ENCODE measurements around the gene PNO1.
A peak's percentile ranks its signal among the peaks of the same experiment; 100 is the strongest.

PNO1 gene

DNA sequence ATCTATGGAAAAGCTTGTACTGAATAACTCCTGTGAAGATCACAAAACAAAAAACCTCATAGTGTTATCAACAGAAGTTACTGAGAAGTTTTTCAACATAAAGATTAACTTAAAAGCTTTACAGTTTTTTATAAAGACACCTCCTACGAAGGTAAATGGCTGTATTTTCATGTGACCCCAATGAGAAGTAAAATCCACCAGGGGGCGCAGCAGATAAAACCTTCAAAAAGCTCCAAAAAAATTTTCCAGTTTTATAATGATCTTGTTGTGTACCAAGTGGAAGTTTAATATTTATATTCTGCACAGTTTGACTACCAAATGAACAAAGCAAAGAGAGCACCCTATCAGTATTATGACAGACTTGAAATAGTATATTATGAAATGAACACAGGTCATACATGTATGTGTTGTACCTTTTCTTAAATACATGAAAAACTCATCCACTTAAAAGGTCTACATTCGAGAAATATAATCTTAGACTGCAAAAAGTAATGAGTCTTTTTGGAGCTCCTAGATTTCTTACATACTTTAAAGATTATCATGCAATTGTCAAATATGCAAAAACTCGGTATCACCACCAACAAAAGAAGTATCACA lies 38.5 kb downstream of the PNO1 start:
- Histone ChIP-seq H3K36me3 (ENCODE audit: control insufficient read depth in 1 of 2, insufficient read depth in 2 of 2, low read length in 2 of 2) (no peaks in the 10 kb centered on the region), H4K8ac (ENCODE audit: low read depth, low read length) (no peak overlapping the region), H3K79me2 (ENCODE audit: control insufficient read depth, insufficient read depth, low read length, poor library complexity) (no peaks in the 10 kb centered on the region), H4K12ac (ENCODE audit: low read depth, low read length) (no peak overlapping the region), H2AFZ (ENCODE audit: insufficient read depth, low read length, poor library complexity) (no peak overlapping the region), H3K9ac (ENCODE audit: low read length) (no peak overlapping the region), H3K9me3 (ENCODE audit: insufficient read depth, low read depth, low read length) (no peaks in the 10 kb centered on the region), H4K91ac (ENCODE audit: low read depth, low read length) (no peak overlapping the region), H3K27ac (ENCODE audit: low read depth, low read length) (no peak overlapping the region), H3K79me1 (ENCODE audit: low read length) (no peaks in the 10 kb centered on the region), H3K18ac (ENCODE audit: low read length) (no peak overlapping the region), H3K4me2 (ENCODE audit: low read length) (no peak overlapping the region), H2BK12ac (ENCODE audit: low read length) (no peak overlapping the region), H3K27me3 (ENCODE audit: insufficient read depth, low read length) (no peaks in the 10 kb centered on the region), H3K4ac (ENCODE audit: low read depth, low read length) (no peak overlapping the region), H3K4me1 (ENCODE audit: control insufficient read depth in 1 of 2, insufficient read depth in 2 of 2, low read length in 2 of 2) (no peaks in the 10 kb centered on the region), H3K23ac (ENCODE audit: low read length) (no peak overlapping the region), H2BK5ac (ENCODE audit: low read depth, low read length, poor library complexity) (no peak overlapping the region), H3K4me3 (ENCODE audit: low read depth, low read length) (no peak overlapping the region), H3K14ac (ENCODE audit: low read length) (no peak overlapping the region), H2AK5ac (ENCODE audit: low read length) (no peak overlapping the region), H2BK120ac (ENCODE audit: insufficient read depth, low read length, poor library complexity) (no peak overlapping the region)
- no CpG with 5 or more reads among the region's 4 CpGs for WGBS (ENCODE audit: extremely low coverage, insufficient coverage, insufficient read length)
- peak; percentile 13 to 83 for DNase-seq

DNA sequence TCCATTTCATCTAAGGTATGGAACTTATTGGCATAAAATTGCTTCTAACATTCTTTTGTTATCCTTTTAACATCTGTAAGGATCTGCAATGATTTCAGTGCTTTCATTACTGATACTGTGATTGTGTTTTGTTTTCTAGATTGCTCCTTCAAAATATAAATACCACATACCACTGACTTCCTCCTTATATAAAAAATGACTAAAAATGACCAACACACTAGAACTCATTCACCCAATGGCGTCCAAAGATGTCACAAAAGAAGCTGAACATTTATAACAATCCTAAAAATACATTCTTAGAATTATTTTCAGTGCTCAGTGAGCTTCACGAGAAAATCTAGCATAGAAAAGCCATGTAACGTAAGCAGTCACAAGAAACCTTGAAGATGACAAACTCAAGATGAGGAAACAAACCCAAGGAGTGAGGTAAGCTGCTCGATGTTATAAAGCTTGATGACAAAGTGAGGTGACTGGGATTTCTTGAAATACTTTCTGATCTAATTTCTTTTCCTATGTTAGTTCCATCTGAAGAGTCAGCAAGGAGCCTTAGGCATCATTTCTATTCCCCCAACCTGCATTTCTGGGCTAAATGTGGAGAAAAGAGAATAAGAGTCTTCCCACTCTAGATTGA lies 42.6 kb downstream of the PNO1 start:
- Histone ChIP-seq H3K9ac (ENCODE audit: low read length) (no peak overlapping the region), H3K4me2 (ENCODE audit: low read length) (no peak overlapping the region), H2BK120ac (ENCODE audit: insufficient read depth, low read length, poor library complexity) (no peak overlapping the region), H3K18ac (ENCODE audit: low read length) (no peak overlapping the region), H3K23ac (ENCODE audit: low read length) (no peak overlapping the region), H3K4me1 (ENCODE audit: control insufficient read depth in 1 of 2, insufficient read depth in 2 of 2, low read length in 2 of 2) (no peaks in the 10 kb centered on the region), H2AFZ (ENCODE audit: insufficient read depth, low read length, poor library complexity) (no peak overlapping the region), H3K4ac (ENCODE audit: low read depth, low read length) (no peak overlapping the region), H3K9me3 (ENCODE audit: insufficient read depth, low read depth, low read length) (no peaks in the 10 kb centered on the region), H3K79me1 (ENCODE audit: low read length) (no peaks in the 10 kb centered on the region), H4K8ac (ENCODE audit: low read depth, low read length) (no peak overlapping the region), H4K91ac (ENCODE audit: low read depth, low read length) (no peak overlapping the region), H3K27me3 (ENCODE audit: insufficient read depth, low read length) (no peaks in the 10 kb centered on the region), H3K14ac (ENCODE audit: low read length) (no peak overlapping the region), H2BK12ac (ENCODE audit: low read length) (no peak overlapping the region), H3K36me3 (ENCODE audit: control insufficient read depth in 1 of 2, insufficient read depth in 2 of 2, low read length in 2 of 2) (no peaks in the 10 kb centered on the region), H2BK5ac (ENCODE audit: low read depth, low read length, poor library complexity) (no peak overlapping the region), H2AK5ac (ENCODE audit: low read length) (no peak overlapping the region), H3K79me2 (ENCODE audit: control insufficient read depth, insufficient read depth, low read length, poor library complexity) (no peaks in the 10 kb centered on the region), H3K27ac (ENCODE audit: low read depth, low read length) (no peak overlapping the region), H3K4me3 (ENCODE audit: low read depth, low read length) (no peak overlapping the region), H4K12ac (ENCODE audit: low read depth, low read length) (no peak overlapping the region)
- WGBS (ENCODE audit: extremely low coverage, insufficient coverage, insufficient read length): no CpG with 5 or more reads among the region's 4 CpGs
- DNase-seq: peak in 1 of 2 donors; percentile 44

DNA sequence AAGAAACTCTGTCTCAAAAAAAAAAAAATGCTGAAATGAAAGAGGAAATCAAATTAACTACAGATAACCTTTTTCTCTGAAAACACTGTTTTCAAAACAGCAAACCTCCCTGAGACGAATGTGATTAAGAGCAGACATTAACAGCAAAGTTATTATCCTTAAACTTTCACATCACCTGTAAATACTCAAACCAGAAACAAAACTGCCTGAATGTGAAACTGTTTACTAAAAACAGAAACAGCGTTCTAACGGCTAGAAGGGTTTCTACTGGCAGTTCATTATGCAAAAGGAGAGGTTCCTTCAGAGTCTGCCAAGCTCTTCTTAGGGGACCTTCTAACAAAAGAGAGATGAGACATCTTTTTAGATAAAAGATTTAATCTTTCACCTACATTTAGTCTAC lies 45.9 kb downstream of the PNO1 start:
- Histone ChIP-seq H3K9me3 (ENCODE audit: insufficient read depth, low read depth, low read length) (no peaks in the 10 kb centered on the region), H4K12ac (ENCODE audit: low read depth, low read length) (no peak overlapping the region), H2BK120ac (ENCODE audit: insufficient read depth, low read length, poor library complexity) (no peak overlapping the region), H3K4me2 (ENCODE audit: low read length) (no peak overlapping the region), H2AK5ac (ENCODE audit: low read length) (no peak overlapping the region), H3K36me3 (ENCODE audit: control insufficient read depth in 1 of 2, insufficient read depth in 2 of 2, low read length in 2 of 2) (no peaks in the 10 kb centered on the region), H2BK5ac (ENCODE audit: low read depth, low read length, poor library complexity) (no peak overlapping the region), H3K23ac (ENCODE audit: low read length) (no peak overlapping the region), H3K4me3 (ENCODE audit: low read depth, low read length) (no peak overlapping the region), H3K14ac (ENCODE audit: low read length) (no peak overlapping the region), H3K79me2 (ENCODE audit: control insufficient read depth, insufficient read depth, low read length, poor library complexity) (no peaks in the 10 kb centered on the region), H3K18ac (ENCODE audit: low read length) (no peak overlapping the region), H3K27me3 (ENCODE audit: insufficient read depth, low read length) (no peaks in the 10 kb centered on the region), H3K27ac (ENCODE audit: low read depth, low read length) (no peak overlapping the region), H4K8ac (ENCODE audit: low read depth, low read length) (no peak overlapping the region), H4K91ac (ENCODE audit: low read depth, low read length) (no peak overlapping the region), H2AFZ (ENCODE audit: insufficient read depth, low read length, poor library complexity) (no peak overlapping the region), H3K79me1 (ENCODE audit: low read length) (no peaks in the 10 kb centered on the region), H3K9ac (ENCODE audit: low read length) (no peak overlapping the region), H3K4me1 (ENCODE audit: control insufficient read depth in 1 of 2, insufficient read depth in 2 of 2, low read length in 2 of 2) (no peaks in the 10 kb centered on the region), H2BK12ac (ENCODE audit: low read length) (no peak overlapping the region), H3K4ac (ENCODE audit: low read depth, low read length) (no peak overlapping the region)
- WGBS (ENCODE audit: extremely low coverage, insufficient coverage, insufficient read length): no CpG with 5 or more reads among the region's 3 CpGs
- no peak for DNase-seq

GRCh38 chr2:68206793-68207192 lies 49.1 kb downstream of the PNO1 start:
- Histone ChIP-seq H2AFZ (ENCODE audit: insufficient read depth, low read length, poor library complexity) (no peak overlapping the region), H3K14ac (ENCODE audit: low read length) (no peak overlapping the region), H3K4me2 (ENCODE audit: low read length) (no peak overlapping the region), H4K12ac (ENCODE audit: low read depth, low read length) (no peak overlapping the region), H3K4ac (ENCODE audit: low read depth, low read length) (no peak overlapping the region), H3K36me3 (ENCODE audit: control insufficient read depth in 1 of 2, insufficient read depth in 2 of 2, low read length in 2 of 2) (no peaks in the 10 kb centered on the region), H3K27ac (ENCODE audit: low read depth, low read length) (no peak overlapping the region), H3K4me3 (ENCODE audit: low read depth, low read length) (no peak overlapping the region), H3K79me2 (ENCODE audit: control insufficient read depth, insufficient read depth, low read length, poor library complexity) (no peaks in the 10 kb centered on the region), H3K4me1 (ENCODE audit: control insufficient read depth in 1 of 2, insufficient read depth in 2 of 2, low read length in 2 of 2) (no peaks in the 10 kb centered on the region), H3K79me1 (ENCODE audit: low read length) (no peaks in the 10 kb centered on the region), H4K91ac (ENCODE audit: low read depth, low read length) (no peak overlapping the region), H2BK120ac (ENCODE audit: insufficient read depth, low read length, poor library complexity) (no peak overlapping the region), H3K9ac (ENCODE audit: low read length) (no peak overlapping the region), H3K27me3 (ENCODE audit: insufficient read depth, low read length) (no peaks in the 10 kb centered on the region), H3K9me3 (ENCODE audit: insufficient read depth, low read depth, low read length) (peaks cover 2% of the 10 kb centered on the region), H3K18ac (ENCODE audit: low read length) (no peak overlapping the region), H4K8ac (ENCODE audit: low read depth, low read length) (no peak overlapping the region), H2AK5ac (ENCODE audit: low read length) (no peak overlapping the region), H2BK12ac (ENCODE audit: low read length) (no peak overlapping the region), H3K23ac (ENCODE audit: low read length) (no peak overlapping the region), H2BK5ac (ENCODE audit: low read depth, low read length, poor library complexity) (no peak overlapping the region)
- no peak for DNase-seq
